ENCODE results near the gene CYP26B1. TPM values are rescaled to one million over a fixed set of nuclear protein-coding genes. Genes with fewer than 3 reads are reported as not detected.

The CYP26B1 gene
- total and polyA plus RNA-seq, 4 donors, result 1.1 to 4.7 (median 2.4) TPM

GRCh38 chr2:72149556-72150156 is 2.0 kb upstream of the CYP26B1 start:
- WGBS, 2 donors, result 1% methylated on average over 45 of the region's 45 CpGs
- Histone ChIP-seq H3K27me3 (ENCODE audit: control insufficient read depth in 3 of 3, insufficient read depth in 3 of 3, low read length in 2 of 3) (peaks cover 4 to 39% (median 32%) of the 10 kb centered on the region in 3 donors), H3K9me3 (ENCODE audit: control insufficient read depth in 4 of 4, insufficient read depth in 3 of 4, low read length in 3 of 4) (peaks cover 0 to 6% (median 0%) of the 10 kb centered on the region in 4 donors), H3K4me1 (ENCODE audit: control insufficient read depth in 5 of 5, insufficient read depth in 5 of 5, low read length in 5 of 5) (peaks cover 3 to 49% (median 23%) of the 10 kb centered on the region in 5 donors), H3K36me3 (ENCODE audit: control insufficient read depth in 4 of 4, insufficient read depth in 4 of 4, low read length in 4 of 4) (no peaks in the 10 kb centered on the region), H3K4me3 (peak overlapping the region; percentile 16), H3K9ac (ENCODE audit: insufficient read depth in 1 of 2, low read length in 2 of 2) (no peak overlapping the region), H3K27ac (ENCODE audit: low read depth in 1 of 2, low read length in 1 of 2) (no peak overlapping the region)
- TF ChIP-seq CTCF (IDR thresholded peaks at IDR 0.05; ENCODE audit: control extremely low read depth, extremely low read depth), result no peak
- ATAC-seq (ENCODE audit: insufficient read depth, low FRiP score), result peak; percentile 1
- peak in 1 of 3 donors; percentile 39 for DNase-seq

- DNase-seq (peak; percentile 72 to 82 (median 76)), ATAC-seq (ENCODE audit: insufficient read depth, low FRiP score) (no peak)
- Histone ChIP-seq H3K9ac (ENCODE audit: insufficient read depth in 1 of 2, low read length in 2 of 2) (no peak overlapping the region), H3K4me1 (ENCODE audit: control insufficient read depth in 5 of 5, insufficient read depth in 5 of 5, low read length in 5 of 5) (peaks cover 3 to 44% (median 25%) of the 10 kb centered on the region in 5 donors), H3K4me3 (peak overlapping the region; percentile 16), H3K9me3 (ENCODE audit: control insufficient read depth in 4 of 4, insufficient read depth in 3 of 4, low read length in 3 of 4) (peaks cover 0 to 6% (median 0%) of the 10 kb centered on the region in 4 donors), H3K36me3 (ENCODE audit: control insufficient read depth in 4 of 4, insufficient read depth in 4 of 4, low read length in 4 of 4) (no peaks in the 10 kb centered on the region), H3K27me3 (ENCODE audit: control insufficient read depth in 3 of 3, insufficient read depth in 3 of 3, low read length in 2 of 3) (peaks cover 4 to 40% (median 34%) of the 10 kb centered on the region in 3 donors), H3K27ac (ENCODE audit: low read depth in 1 of 2, low read length in 1 of 2) (no peak overlapping the region)
- TF ChIP-seq CTCF (IDR thresholded peaks at IDR 0.05; ENCODE audit: control extremely low read depth, extremely low read depth), result no peak
- WGBS, 2 donors, result 1% methylated on average over 39 to 65 of the region's 65 CpGs
Observed at GRCh38 chr2:72148837-72149555, 1.3 kb upstream of the CYP26B1 start.

GRCh38 chr2:72148003-72148836 is 558 bp upstream of the CYP26B1 start:
- H3K27me3 ChIP-seq (ENCODE audit: control insufficient read depth in 3 of 3, insufficient read depth in 3 of 3, low read length in 2 of 3), result peaks cover 4 to 48% (median 37%) of the 10 kb centered on the region in 3 donors
- TF ChIP-seq CTCF (IDR thresholded peaks at IDR 0.05; ENCODE audit: control extremely low read depth, extremely low read depth), result no peak
- DNase-seq (peak in 2 of 3 donors; percentile 34 to 45), ATAC-seq (ENCODE audit: insufficient read depth, low FRiP score) (no peak)
- H3K9ac ChIP-seq (ENCODE audit: insufficient read depth in 1 of 2, low read length in 2 of 2), result peak overlapping the region in 1 of 2 donors; percentile 19
- peaks cover 0 to 6% (median 0%) of the 10 kb centered on the region in 4 donors for H3K9me3 ChIP-seq (ENCODE audit: control insufficient read depth in 4 of 4, insufficient read depth in 3 of 4, low read length in 3 of 4)
- H3K4me1 ChIP-seq (ENCODE audit: control insufficient read depth in 5 of 5, insufficient read depth in 5 of 5, low read length in 5 of 5), result peaks cover 3 to 49% (median 32%) of the 10 kb centered on the region in 5 donors
- H3K27ac ChIP-seq (ENCODE audit: low read depth in 1 of 2, low read length in 1 of 2), result no peak overlapping the region
- peak overlapping the region; percentile 3 for H3K4me3 ChIP-seq
- H3K36me3 ChIP-seq (ENCODE audit: control insufficient read depth in 4 of 4, insufficient read depth in 4 of 4, low read length in 4 of 4), result no peaks in the 10 kb centered on the region
- WGBS, 2 donors, result 1 to 2% methylated on average over 31 to 68 of the region's 68 CpGs
